RWPE2 (cell line): ENCODE results near the gene TSC2.

Source experiments
- ATAC-seq: fragments of 200-7000 bp; cut with Tn5 transposase; 3 replicates; pipeline ENCODE4 v1.9.1; 2021; ENCODE audit warnings: low read depth
- DNase-seq: peaks from one replicate; pipeline ENCODE4 v3.0.0-alpha.2; 2020; ENCODE audit warnings: low spot score
- H3K27ac ChIP-seq: fragments of 450-650 bp; 2 replicates; pipeline ENCODE4 v1.5.1; 2017; ENCODE audit warnings: mild to moderate bottlenecking; ENCODE audit not compliant: poor library complexity, severe bottlenecking
- H3K27me3 ChIP-seq: fragments of 250-450 bp; sonication (Bioruptor Pico); 2 replicates; pipeline ENCODE4 v1.5.1; 2021; ENCODE audit warnings: mild to moderate bottlenecking, moderate library complexity; ENCODE audit not compliant: insufficient read depth, poor library complexity, severe bottlenecking
- H3K36me3 ChIP-seq: fragments of 250-450 bp; sonication (Bioruptor Pico); 2 replicates; pipeline ENCODE4 v1.5.1; 2020; ENCODE audit warnings: low read depth, mild to moderate bottlenecking, moderate library complexity
- H3K4me1 ChIP-seq: fragments of 250-450 bp; sonication (Bioruptor Pico); 2 replicates; pipeline ENCODE4 v1.5.1; 2021; ENCODE audit warnings: mild to moderate bottlenecking, moderate library complexity; ENCODE audit not compliant: insufficient read depth, poor library complexity, severe bottlenecking
- H3K4me3 ChIP-seq: fragments of 250-450 bp; sonication (Bioruptor Pico); 2 replicates; pipeline ENCODE4 v1.5.1; 2021; ENCODE audit warnings: mild to moderate bottlenecking, moderate library complexity; ENCODE audit not compliant: severe bottlenecking
- H3K9me3 ChIP-seq: fragments of 250-450 bp; sonication (Bioruptor Pico); 2 replicates; pipeline ENCODE4 v1.5.1; 2021; ENCODE audit warnings: mild to moderate bottlenecking, moderate library complexity; ENCODE audit not compliant: severe bottlenecking
- TF ChIP-seq, protein P1 (sequence below): fragments of 450-650 bp; IDR thresholded peaks from one replicate; pipeline ENCODE4 v1.5.1; 2017; ENCODE audit warnings: mild to moderate bottlenecking, moderate library complexity; ENCODE audit not compliant: poor library complexity, severe bottlenecking

Gene TSC2

DNA sequence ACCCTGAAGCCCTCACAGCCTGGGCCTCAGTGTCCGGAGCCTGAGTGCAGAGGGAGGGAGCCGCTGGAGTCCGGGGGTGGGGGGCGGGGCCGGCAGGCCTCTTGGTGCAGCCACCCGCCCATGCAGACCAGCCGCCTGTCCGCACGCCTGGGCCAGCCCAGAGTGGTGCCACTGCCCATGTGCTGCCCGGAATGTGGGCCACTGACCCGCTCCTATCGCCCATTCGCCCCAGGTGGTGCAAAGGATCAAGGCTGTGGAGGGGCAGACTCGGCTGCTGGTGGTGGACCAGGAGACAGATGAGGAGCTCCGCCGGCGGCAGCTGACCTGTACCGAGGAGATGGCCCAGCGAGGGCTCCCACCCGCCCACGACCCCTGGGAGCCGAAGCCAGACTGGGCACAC, 18.4 kb upstream of the TSC2 start:
- H3K4me3 ChIP-seq = no peak overlapping the region
- H3K27me3 ChIP-seq = no peaks in the 10 kb centered on the region
- peak; percentile 61 for DNase-seq
- H3K36me3 ChIP-seq = no peaks in the 10 kb centered on the region
- TF ChIP-seq, protein P1, sequence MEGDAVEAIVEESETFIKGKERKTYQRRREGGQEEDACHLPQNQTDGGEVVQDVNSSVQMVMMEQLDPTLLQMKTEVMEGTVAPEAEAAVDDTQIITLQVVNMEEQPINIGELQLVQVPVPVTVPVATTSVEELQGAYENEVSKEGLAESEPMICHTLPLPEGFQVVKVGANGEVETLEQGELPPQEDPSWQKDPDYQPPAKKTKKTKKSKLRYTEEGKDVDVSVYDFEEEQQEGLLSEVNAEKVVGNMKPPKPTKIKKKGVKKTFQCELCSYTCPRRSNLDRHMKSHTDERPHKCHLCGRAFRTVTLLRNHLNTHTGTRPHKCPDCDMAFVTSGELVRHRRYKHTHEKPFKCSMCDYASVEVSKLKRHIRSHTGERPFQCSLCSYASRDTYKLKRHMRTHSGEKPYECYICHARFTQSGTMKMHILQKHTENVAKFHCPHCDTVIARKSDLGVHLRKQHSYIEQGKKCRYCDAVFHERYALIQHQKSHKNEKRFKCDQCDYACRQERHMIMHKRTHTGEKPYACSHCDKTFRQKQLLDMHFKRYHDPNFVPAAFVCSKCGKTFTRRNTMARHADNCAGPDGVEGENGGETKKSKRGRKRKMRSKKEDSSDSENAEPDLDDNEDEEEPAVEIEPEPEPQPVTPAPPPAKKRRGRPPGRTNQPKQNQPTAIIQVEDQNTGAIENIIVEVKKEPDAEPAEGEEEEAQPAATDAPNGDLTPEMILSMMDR = no peak
- no peak for ATAC-seq
- H3K4me1 ChIP-seq = peaks cover 9% of the 10 kb centered on the region
- H3K9me3 ChIP-seq = no peaks in the 10 kb centered on the region
- no peak overlapping the region for H3K27ac ChIP-seq

DNA sequence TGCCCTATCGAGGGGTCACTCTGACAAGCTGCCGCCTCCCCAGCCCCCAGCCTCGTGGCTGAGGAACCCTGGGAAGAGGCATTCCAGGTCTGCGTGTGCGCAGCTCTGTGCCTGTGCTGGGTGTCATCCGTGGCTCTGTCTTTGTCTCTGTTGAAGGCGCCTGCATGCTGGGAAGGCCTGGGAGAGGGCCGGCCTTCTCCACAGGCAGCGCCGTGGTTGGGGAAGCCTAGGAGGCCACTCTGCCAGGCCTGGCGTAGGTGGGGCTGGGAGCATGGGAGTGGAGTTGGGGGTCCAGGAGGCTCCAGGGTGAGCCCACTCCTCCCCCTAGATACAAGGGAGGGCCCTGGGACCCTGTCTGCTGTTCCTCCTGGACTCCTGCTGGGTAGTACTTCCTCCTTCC, 17.7 kb upstream of the TSC2 start:
- Histone ChIP-seq H3K4me1 (peaks cover 9% of the 10 kb centered on the region), H3K27ac (no peak overlapping the region), H3K4me3 (no peak overlapping the region), H3K9me3 (no peaks in the 10 kb centered on the region), H3K27me3 (no peaks in the 10 kb centered on the region), H3K36me3 (no peaks in the 10 kb centered on the region)
- TF ChIP-seq, protein P1 = no peak
- DNase-seq = no peak
- no peak for ATAC-seq

DNA sequence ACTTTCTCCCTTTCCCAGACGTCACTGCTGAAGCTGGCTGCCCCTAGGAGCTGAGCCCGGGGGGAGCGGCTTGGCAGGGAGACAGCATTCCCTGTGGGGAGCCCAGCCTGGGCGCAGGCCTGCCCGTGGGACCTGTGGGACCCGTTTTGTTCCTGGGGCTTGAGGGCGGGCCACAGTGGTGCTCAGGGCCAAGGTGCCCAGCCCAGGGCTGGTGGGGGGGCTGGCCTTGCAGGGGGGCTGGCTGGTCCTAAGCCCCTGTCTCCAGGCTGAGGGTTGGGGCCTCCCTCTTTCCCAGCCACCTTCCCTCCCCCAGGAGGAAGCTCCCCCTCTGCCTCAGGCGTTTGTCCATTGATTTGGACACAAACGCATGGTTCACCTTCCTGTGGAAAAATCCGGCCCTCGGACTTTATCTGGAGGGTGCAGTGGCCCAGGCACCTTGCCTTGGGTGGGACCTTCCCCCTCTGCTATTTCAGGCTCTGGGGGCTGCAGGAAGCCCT, 16.7 kb upstream of the TSC2 start:
- peaks cover 9% of the 10 kb centered on the region for H3K4me1 ChIP-seq
- no peak overlapping the region for H3K27ac ChIP-seq
- TF ChIP-seq, protein P1 = no peak
- H3K9me3 ChIP-seq = no peaks in the 10 kb centered on the region
- DNase-seq (no peak), ATAC-seq (no peak)
- no peak overlapping the region for H3K4me3 ChIP-seq
- no peaks in the 10 kb centered on the region for H3K27me3 ChIP-seq
- no peaks in the 10 kb centered on the region for H3K36me3 ChIP-seq

DNA sequence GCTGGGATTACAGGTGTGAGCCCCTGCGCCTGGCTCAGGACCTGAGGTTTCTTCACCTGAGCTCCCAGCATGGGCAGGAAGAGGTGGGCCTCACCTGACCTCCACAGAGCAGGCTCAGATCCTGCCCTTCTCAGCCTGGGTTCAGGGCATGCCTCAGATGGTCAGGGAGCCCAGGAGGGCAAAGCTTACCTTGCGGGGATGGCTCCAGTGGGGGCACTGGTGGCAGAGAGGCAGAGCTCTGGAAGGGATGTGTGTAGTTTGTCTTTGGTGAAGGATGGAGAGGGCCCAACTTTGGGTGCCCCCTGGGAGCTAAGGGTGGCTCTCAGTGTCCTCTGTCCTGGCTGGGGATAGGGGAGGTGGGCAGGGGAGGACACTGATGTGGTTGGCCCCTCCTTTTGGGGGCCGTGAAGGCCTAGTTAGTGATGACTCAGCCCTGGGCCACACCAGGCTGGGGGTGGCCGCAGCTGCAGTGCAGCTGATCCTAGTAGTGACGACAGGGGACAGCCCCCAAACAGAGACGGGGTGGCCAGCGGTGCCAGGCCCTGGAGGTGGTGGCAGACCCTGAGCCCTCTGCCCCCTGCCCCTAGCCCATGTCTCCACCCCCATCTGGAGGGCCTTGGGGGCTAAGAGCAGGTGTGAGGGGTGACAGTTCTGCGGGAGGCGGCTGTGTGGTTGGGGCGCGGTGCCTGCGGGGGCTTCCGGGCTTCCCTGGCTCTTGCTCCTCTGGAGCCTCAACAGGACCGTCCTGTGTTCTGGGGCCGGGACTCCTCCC, 15.3 kb upstream of the TSC2 start:
- DNase-seq = no peak
- Histone ChIP-seq H3K9me3 (no peaks in the 10 kb centered on the region), H3K4me3 (no peak overlapping the region), H3K36me3 (no peaks in the 10 kb centered on the region), H3K4me1 (peaks cover 9% of the 10 kb centered on the region), H3K27ac (no peak overlapping the region), H3K27me3 (no peaks in the 10 kb centered on the region)
- no peak for ATAC-seq
- TF ChIP-seq, protein P1 = no peak
